ENCODE results near the gene ANK2.

DNA sequence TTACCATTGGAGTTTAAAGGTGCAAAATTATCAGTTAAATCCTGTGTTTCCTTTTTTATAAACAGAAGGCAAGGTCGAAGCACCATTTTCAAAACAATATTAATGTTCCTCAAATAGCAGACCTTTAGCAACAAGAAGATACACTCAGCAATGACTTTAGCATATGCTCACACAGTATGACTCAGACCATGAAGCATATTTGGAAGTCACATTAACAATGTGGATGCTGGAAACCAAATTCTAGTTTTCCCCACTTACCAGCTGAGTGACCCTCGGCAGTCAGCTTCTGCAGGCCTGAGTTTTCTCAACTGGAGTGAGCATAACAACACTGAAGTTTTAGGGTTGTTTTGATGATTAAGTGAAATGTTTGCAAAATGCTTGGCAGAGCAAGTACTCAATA is 130.5 kb downstream of the ANK2 start:
- TF ChIP-seq POLR2A (IDR thresholded peaks at IDR 0.05): no peak
- TF ChIP-seq, protein P1, sequence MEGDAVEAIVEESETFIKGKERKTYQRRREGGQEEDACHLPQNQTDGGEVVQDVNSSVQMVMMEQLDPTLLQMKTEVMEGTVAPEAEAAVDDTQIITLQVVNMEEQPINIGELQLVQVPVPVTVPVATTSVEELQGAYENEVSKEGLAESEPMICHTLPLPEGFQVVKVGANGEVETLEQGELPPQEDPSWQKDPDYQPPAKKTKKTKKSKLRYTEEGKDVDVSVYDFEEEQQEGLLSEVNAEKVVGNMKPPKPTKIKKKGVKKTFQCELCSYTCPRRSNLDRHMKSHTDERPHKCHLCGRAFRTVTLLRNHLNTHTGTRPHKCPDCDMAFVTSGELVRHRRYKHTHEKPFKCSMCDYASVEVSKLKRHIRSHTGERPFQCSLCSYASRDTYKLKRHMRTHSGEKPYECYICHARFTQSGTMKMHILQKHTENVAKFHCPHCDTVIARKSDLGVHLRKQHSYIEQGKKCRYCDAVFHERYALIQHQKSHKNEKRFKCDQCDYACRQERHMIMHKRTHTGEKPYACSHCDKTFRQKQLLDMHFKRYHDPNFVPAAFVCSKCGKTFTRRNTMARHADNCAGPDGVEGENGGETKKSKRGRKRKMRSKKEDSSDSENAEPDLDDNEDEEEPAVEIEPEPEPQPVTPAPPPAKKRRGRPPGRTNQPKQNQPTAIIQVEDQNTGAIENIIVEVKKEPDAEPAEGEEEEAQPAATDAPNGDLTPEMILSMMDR (IDR thresholded peaks at IDR 0.05): no peak

Data from thyroid gland (tissue), 4 donors.